Ovary (tissue), 3 donors: ENCODE measurements around the gene DNAH5.

Experiments used
- EP300 ChIP-seq: sonication (generic); formaldehyde crosslinking; IDR thresholded peaks from one replicate; pipeline ENCODE4 v1.6.1; 2017; ENCODE audit warnings: antibody characterized with exemption
- POLR2A ChIP-seq: fragments of 450-650 bp; IDR thresholded peaks from one replicate; pipeline ENCODE4 v1.6.1; 2017; ENCODE audit warnings: antibody characterized with exemption, mild to moderate bottlenecking, moderate library complexity
- TF ChIP-seq, protein P1 (sequence below), 3 donors: fragments of 450-650 bp in 2 of 3; fragments of 200-600 bp in 1 of 3; IDR thresholded peaks; one replicate each; pipeline versions ENCODE4 v1.5.1 to v1.8.0; 2016 to 2022; ENCODE audit warnings: antibody characterized with exemption in 3 of 3, mild to moderate bottlenecking in 1 of 3
- donor health status: DM: no; HTN: no; CAD: no.

DNA sequence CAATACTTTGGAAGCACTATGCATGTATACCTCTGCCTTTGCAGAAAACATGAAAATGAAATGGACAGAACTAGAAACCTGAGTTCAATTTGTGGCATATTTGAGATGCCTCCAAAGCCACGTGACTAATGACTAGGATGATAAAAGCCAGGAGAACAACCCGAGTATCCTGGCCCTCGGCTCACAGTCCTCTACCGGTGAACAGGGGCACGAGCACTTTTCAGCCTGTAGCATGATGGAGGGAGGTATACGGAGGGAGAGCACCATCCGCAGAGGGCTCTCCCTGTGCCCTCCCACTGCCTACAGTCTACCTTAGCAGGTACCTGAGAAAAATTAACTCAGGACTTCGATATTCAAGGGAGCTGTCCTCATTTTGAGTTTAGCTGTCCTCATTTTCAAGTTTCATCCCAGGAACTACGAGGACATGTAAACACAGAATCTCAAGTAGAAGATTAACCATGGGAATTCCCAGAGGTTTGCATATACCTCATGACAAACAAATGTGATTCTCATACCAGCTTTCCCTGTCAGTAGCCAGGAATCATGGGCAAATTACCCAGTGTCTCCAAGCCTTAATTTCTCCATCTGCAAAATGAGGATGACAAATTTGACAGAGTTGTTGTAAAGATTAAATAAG lies 249.3 kb downstream of the DNAH5 start:
- TF ChIP-seq, protein P1, sequence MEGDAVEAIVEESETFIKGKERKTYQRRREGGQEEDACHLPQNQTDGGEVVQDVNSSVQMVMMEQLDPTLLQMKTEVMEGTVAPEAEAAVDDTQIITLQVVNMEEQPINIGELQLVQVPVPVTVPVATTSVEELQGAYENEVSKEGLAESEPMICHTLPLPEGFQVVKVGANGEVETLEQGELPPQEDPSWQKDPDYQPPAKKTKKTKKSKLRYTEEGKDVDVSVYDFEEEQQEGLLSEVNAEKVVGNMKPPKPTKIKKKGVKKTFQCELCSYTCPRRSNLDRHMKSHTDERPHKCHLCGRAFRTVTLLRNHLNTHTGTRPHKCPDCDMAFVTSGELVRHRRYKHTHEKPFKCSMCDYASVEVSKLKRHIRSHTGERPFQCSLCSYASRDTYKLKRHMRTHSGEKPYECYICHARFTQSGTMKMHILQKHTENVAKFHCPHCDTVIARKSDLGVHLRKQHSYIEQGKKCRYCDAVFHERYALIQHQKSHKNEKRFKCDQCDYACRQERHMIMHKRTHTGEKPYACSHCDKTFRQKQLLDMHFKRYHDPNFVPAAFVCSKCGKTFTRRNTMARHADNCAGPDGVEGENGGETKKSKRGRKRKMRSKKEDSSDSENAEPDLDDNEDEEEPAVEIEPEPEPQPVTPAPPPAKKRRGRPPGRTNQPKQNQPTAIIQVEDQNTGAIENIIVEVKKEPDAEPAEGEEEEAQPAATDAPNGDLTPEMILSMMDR (IDR thresholded peaks at IDR 0.05), result no peak
- TF ChIP-seq POLR2A, result no peak
- TF ChIP-seq EP300, result no peak
